Measurements from ENCODE around the gene GRHPR.

GRCh38 chr9:37468620-37469019 is 46.1 kb downstream of the GRHPR start:
- no peak for TF ChIP-seq EZH2 (IDR thresholded peaks at IDR 0.05; ENCODE audit: borderline replicate concordance, insufficient read depth, low read length, poor library complexity, severe bottlenecking)
- TF ChIP-seq MXI1 (conservative IDR thresholded peaks at IDR 0.05; ENCODE audit: poor library complexity, severe bottlenecking): no peak
- TF ChIP-seq, protein P1, sequence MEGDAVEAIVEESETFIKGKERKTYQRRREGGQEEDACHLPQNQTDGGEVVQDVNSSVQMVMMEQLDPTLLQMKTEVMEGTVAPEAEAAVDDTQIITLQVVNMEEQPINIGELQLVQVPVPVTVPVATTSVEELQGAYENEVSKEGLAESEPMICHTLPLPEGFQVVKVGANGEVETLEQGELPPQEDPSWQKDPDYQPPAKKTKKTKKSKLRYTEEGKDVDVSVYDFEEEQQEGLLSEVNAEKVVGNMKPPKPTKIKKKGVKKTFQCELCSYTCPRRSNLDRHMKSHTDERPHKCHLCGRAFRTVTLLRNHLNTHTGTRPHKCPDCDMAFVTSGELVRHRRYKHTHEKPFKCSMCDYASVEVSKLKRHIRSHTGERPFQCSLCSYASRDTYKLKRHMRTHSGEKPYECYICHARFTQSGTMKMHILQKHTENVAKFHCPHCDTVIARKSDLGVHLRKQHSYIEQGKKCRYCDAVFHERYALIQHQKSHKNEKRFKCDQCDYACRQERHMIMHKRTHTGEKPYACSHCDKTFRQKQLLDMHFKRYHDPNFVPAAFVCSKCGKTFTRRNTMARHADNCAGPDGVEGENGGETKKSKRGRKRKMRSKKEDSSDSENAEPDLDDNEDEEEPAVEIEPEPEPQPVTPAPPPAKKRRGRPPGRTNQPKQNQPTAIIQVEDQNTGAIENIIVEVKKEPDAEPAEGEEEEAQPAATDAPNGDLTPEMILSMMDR (IDR thresholded peaks at IDR 0.05; ENCODE audit: poor library complexity, severe bottlenecking): no peak
- TF ChIP-seq POLR2AphosphoS5 (IDR thresholded peaks at IDR 0.05): no peak
- TF ChIP-seq, protein P2, sequence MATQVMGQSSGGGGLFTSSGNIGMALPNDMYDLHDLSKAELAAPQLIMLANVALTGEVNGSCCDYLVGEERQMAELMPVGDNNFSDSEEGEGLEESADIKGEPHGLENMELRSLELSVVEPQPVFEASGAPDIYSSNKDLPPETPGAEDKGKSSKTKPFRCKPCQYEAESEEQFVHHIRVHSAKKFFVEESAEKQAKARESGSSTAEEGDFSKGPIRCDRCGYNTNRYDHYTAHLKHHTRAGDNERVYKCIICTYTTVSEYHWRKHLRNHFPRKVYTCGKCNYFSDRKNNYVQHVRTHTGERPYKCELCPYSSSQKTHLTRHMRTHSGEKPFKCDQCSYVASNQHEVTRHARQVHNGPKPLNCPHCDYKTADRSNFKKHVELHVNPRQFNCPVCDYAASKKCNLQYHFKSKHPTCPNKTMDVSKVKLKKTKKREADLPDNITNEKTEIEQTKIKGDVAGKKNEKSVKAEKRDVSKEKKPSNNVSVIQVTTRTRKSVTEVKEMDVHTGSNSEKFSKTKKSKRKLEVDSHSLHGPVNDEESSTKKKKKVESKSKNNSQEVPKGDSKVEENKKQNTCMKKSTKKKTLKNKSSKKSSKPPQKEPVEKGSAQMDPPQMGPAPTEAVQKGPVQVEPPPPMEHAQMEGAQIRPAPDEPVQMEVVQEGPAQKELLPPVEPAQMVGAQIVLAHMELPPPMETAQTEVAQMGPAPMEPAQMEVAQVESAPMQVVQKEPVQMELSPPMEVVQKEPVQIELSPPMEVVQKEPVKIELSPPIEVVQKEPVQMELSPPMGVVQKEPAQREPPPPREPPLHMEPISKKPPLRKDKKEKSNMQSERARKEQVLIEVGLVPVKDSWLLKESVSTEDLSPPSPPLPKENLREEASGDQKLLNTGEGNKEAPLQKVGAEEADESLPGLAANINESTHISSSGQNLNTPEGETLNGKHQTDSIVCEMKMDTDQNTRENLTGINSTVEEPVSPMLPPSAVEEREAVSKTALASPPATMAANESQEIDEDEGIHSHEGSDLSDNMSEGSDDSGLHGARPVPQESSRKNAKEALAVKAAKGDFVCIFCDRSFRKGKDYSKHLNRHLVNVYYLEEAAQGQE (IDR thresholded peaks at IDR 0.05; ENCODE audit: borderline replicate concordance): no peak
- TF ChIP-seq RAD21 (conservative IDR thresholded peaks at IDR 0.05): no peak
- no peak for TF ChIP-seq EP300 (conservative IDR thresholded peaks at IDR 0.05; ENCODE audit: poor library complexity, severe bottlenecking)
